ENCODE results near the gene NMUR1.

The NMUR1 gene

GRCh38 chr2:231545105-231545902, 15.1 kb upstream of the NMUR1 start (continued):
- TF ChIP-seq, protein P1, sequence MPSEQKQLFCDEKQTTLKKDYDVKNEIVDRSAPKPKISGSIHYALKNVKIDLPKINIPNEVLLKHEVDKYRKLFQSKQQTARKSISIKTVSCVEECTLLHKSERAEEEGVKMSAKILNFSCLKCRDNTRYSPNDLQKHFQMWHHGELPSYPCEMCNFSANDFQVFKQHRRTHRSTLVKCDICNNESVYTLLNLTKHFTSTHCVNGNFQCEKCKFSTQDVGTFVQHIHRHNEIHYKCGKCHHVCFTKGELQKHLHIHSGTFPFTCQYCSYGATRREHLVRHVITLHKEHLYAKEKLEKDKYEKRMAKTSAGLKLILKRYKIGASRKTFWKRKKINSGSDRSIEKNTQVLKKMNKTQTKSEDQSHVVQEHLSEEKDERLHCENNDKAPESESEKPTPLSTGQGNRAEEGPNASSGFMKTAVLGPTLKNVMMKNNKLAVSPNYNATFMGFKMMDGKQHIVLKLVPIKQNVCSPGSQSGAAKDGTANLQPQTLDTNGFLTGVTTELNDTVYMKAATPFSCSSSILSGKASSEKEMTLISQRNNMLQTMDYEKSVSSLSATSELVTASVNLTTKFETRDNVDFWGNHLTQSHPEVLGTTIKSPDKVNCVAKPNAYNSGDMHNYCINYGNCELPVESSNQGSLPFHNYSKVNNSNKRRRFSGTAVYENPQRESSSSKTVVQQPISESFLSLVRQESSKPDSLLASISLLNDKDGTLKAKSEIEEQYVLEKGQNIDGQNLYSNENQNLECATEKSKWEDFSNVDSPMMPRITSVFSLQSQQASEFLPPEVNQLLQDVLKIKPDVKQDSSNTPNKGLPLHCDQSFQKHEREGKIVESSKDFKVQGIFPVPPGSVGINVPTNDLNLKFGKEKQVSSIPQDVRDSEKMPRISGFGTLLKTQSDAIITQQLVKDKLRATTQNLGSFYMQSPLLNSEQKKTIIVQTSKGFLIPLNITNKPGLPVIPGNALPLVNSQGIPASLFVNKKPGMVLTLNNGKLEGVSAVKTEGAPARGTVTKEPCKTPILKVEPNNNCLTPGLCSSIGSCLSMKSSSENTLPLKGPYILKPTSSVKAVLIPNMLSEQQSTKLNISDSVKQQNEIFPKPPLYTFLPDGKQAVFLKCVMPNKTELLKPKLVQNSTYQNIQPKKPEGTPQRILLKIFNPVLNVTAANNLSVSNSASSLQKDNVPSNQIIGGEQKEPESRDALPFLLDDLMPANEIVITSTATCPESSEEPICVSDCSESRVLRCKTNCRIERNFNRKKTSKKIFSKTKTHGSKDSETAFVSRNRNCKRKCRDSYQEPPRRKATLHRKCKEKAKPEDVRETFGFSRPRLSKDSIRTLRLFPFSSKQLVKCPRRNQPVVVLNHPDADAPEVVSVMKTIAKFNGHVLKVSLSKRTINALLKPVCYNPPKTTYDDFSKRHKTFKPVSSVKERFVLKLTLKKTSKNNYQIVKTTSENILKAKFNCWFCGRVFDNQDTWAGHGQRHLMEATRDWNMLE (tag by site-specific recombination; conservative IDR thresholded peaks at IDR 0.05; ENCODE audit: low read depth), result no peak
- TF ChIP-seq WT1 (tag by site-specific recombination; IDR thresholded peaks at IDR 0.05) (no peak), ZNF133 (tag by site-specific recombination; IDR thresholded peaks at IDR 0.05) (no peak), ZNF777 (tag by site-specific recombination; IDR thresholded peaks at IDR 0.05; ENCODE audit: borderline replicate concordance) (no peak), PRDM1 (tag by site-specific recombination; IDR thresholded peaks at IDR 0.05) (no peak), ZNF510 (tag by site-specific recombination; IDR thresholded peaks at IDR 0.05; ENCODE audit: insufficient replicate concordance) (no peak), TCF7L2 (IDR thresholded peaks at IDR 0.05; ENCODE audit: borderline replicate concordance, low read depth, low read length) (no peak), ZBTB11 (tag by site-specific recombination; conservative IDR thresholded peaks at IDR 0.05; ENCODE audit: low read depth) (no peak)

DNA sequence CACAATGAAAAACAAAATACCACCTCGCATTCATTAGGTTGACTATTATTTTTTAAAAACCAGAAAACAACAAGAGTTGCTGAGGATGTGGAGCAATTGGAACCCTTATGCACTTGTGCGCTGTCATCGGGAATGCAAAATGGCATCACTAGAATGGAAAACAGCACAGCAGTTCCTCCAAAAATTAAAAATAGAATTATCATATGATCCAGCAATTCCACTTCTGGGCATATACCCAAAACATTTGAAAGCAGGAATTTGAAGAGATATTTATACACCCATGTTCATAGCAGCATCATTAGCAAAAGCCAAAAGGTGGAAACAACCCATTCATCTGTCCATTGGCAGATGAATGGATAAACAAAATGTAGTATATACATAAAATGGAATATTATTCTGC, 11.9 kb upstream of the NMUR1 start:
- CTCF ChIA-PET, result interaction anchor here (1.4 kb wide), 1 partner anchor 24 kb away, joined by 5 read pairs; no protein-coding TSS in a partner anchor
- H3K4me1 ChIP-seq (ENCODE audit: control insufficient read depth, insufficient read depth, low read length), result no peaks in the 10 kb centered on the region
- no peak overlapping the region for H3K4me3 ChIP-seq (ENCODE audit: low read depth, low read length)
- no peaks in the 10 kb centered on the region for H3K36me3 ChIP-seq (ENCODE audit: control insufficient read depth in 2 of 2, insufficient read depth in 1 of 2, low read length in 2 of 2)
- POLR2A ChIA-PET, result no interaction called here
- no peak overlapping the region for H3K27ac ChIP-seq (ENCODE audit: extremely low read depth, low read depth, low read length)
- no peaks in the 10 kb centered on the region for H3K9me3 ChIP-seq (ENCODE audit: control insufficient read depth, insufficient read depth, low read depth, low read length)
- no peak for TF ChIP-seq GLIS2 (tag by site-specific recombination; IDR thresholded peaks at IDR 0.05)
- no peak for TF ChIP-seq ZBTB8A (tag by site-specific recombination; IDR thresholded peaks at IDR 0.05)
- TF ChIP-seq WT1 (tag by site-specific recombination; IDR thresholded peaks at IDR 0.05), result no peak
- no peak for TF ChIP-seq ZBTB48 (tag by site-specific recombination; IDR thresholded peaks at IDR 0.05)
- TF ChIP-seq ZNF366 (tag by site-specific recombination; conservative IDR thresholded peaks at IDR 0.05), result no peak
- TF ChIP-seq ZNF510 (tag by site-specific recombination; IDR thresholded peaks at IDR 0.05; ENCODE audit: insufficient replicate concordance), result no peak
- no peak for TF ChIP-seq KLF10 (tag by site-specific recombination; IDR thresholded peaks at IDR 0.05)
- no peak for TF ChIP-seq ZNF521 (tag by site-specific recombination; IDR thresholded peaks at IDR 0.05)
- TF ChIP-seq FEZF1 (tag by site-specific recombination; IDR thresholded peaks at IDR 0.05), result no peak
- TF ChIP-seq SP3 (tag by site-specific recombination; IDR thresholded peaks at IDR 0.05), result no peak
- TF ChIP-seq ZNF26 (tag by site-specific recombination; IDR thresholded peaks at IDR 0.05), result no peak
- TF ChIP-seq ZNF184 (tag by site-specific recombination; IDR thresholded peaks at IDR 0.05), result no peak
- no peak for TF ChIP-seq PRDM10 (tag by site-specific recombination; IDR thresholded peaks at IDR 0.05)
- TF ChIP-seq ZNF473 (tag by site-specific recombination; IDR thresholded peaks at IDR 0.05), result no peak
- TF ChIP-seq ZXDB (tag by site-specific recombination; IDR thresholded peaks at IDR 0.05), result no peak
- no peak for TF ChIP-seq ZNF561 (tag by site-specific recombination; IDR thresholded peaks at IDR 0.05; ENCODE audit: borderline replicate concordance)
- no peak for TF ChIP-seq ZSCAN16 (tag by site-specific recombination; IDR thresholded peaks at IDR 0.05)
